ENCODE data around the gene PTHLH.

GRCh38 chr12:27988594-27989233, 16.2 kb upstream of the PTHLH start:
- TF ChIP-seq CTCF (IDR thresholded peaks at IDR 0.05; ENCODE audit: insufficient read depth, low read depth, low read length), result no peak
- no peak for TF ChIP-seq EZH2 (IDR thresholded peaks at IDR 0.05; ENCODE audit: insufficient read depth, low read length)
